GM23338 (cell line): ENCODE measurements around the gene RNASE2.

Source experiments
- CREB1 ChIP-seq: fragments of 250-450 bp; sonication (Bioruptor Pico); IDR thresholded peaks from 2 replicates; pipeline ENCODE4 v1.5.0; 2020; ENCODE audit warnings: low read depth, mild to moderate bottlenecking, moderate library complexity
- CTCF ChIP-seq, 2 experiments: fragments of 200-600 bp in 1 of 2; sonication (generic) in 1 of 2; conservative IDR thresholded peaks; 2 replicates each; pipeline versions ENCODE4 v1.5.1 to v1.6.1; 2016 to 2017; ENCODE audit warnings: antibody characterized with exemption in 2 of 2, low read depth in 2 of 2, mild to moderate bottlenecking in 2 of 2, moderate library complexity in 1 of 2
- ETS1 ChIP-seq: IDR thresholded peaks from 2 replicates; pipeline ENCODE4 v1.6.1; 2016; ENCODE audit warnings: antibody characterized with exemption
- EZH2 ChIP-seq: fragments of 200-600 bp; sonication (generic); IDR thresholded peaks from one replicate; pipeline ENCODE4 v1.8.0; 2017; ENCODE audit warnings: antibody characterized with exemption, mild to moderate bottlenecking, low read depth; ENCODE audit not compliant: unreplicated experiment
- EZH2phosphoT487 ChIP-seq: fragments of 200-600 bp; sonication (generic); IDR thresholded peaks from one replicate; pipeline ENCODE4 v1.8.1; 2018; ENCODE audit warnings: antibody characterized with exemption; ENCODE audit not compliant: unreplicated experiment
- JUNB ChIP-seq: IDR thresholded peaks from one replicate; pipeline ENCODE4 v1.6.1; 2016; ENCODE audit warnings: antibody characterized with exemption; ENCODE audit not compliant: unreplicated experiment
- NANOG ChIP-seq: IDR thresholded peaks from 2 replicates; pipeline ENCODE4 v1.6.1; 2016; ENCODE audit warnings: antibody characterized with exemption, borderline replicate concordance
- POLR2AphosphoS5 ChIP-seq: IDR thresholded peaks from 2 replicates; pipeline ENCODE4 v1.6.1; 2016; ENCODE audit warnings: antibody characterized with exemption, low read depth
- REST ChIP-seq: IDR thresholded peaks from one replicate; pipeline ENCODE4 v1.6.1; 2018; ENCODE audit warnings: antibody characterized with exemption; ENCODE audit not compliant: unreplicated experiment
- STAT1 ChIP-seq: IDR thresholded peaks from one replicate; pipeline ENCODE4 v1.6.1; 2016; ENCODE audit warnings: antibody characterized with exemption; ENCODE audit not compliant: unreplicated experiment
- ZNF114 ChIP-seq: fragments of 250-450 bp; sonication (Bioruptor Pico); IDR thresholded peaks from 2 replicates; pipeline ENCODE4 v1.5.0; 2020; ENCODE audit warnings: mild to moderate bottlenecking, moderate library complexity

- TF ChIP-seq CTCF (conservative IDR thresholded peaks at IDR 0.05; ENCODE audit: low read depth in 2 of 2) = peak; percentile 87 to 96
- no peak for TF ChIP-seq STAT1
- TF ChIP-seq REST = no peak
- no peak for TF ChIP-seq POLR2AphosphoS5
- TF ChIP-seq EZH2phosphoT487 = no peak
- TF ChIP-seq CREB1 (CRISPR knock-in tag) = no peak
- TF ChIP-seq ZNF114 (CRISPR knock-in tag) = no peak
- no peak for TF ChIP-seq EZH2
- TF ChIP-seq JUNB = no peak
- TF ChIP-seq ETS1 = no peak
- TF ChIP-seq NANOG = no peak
Observed at GRCh38 chr14:20934148-20934762, 21.0 kb upstream of the RNASE2 start.
